ENCODE data around the gene SPTBN1. TPM values are rescaled to one million over a fixed set of nuclear protein-coding genes. Genes with fewer than 3 reads are reported as not detected.
A peak's percentile ranks its signal among the peaks of the same experiment; 100 is the strongest.

SPTBN1 gene
- total and polyA plus RNA-seq, 2 of the 4 experiments (the other 2 are of a cell fraction), result 49.1 to 241 TPM

GRCh38 chr2:54677476-54678265 lies 221.5 kb downstream of the SPTBN1 start:
- TF ChIP-seq MAZ (IDR thresholded peaks at IDR 0.05; ENCODE audit: borderline replicate concordance, low read depth, low read length), result no peak
- no peak for TF ChIP-seq CHD1 (IDR thresholded peaks at IDR 0.05; ENCODE audit: low read depth, low read length)
- H3K4me3 ChIP-seq (ENCODE audit: insufficient read depth, low read depth, low read length), result no peak overlapping the region
- H2BK15ac ChIP-seq (ENCODE audit: low read depth, low read length), result no peak overlapping the region; the same call in 2 of the 3 replicates
- no peaks in the 10 kb centered on the region; the same call in 1 of the 2 replicates for H3K27me3 ChIP-seq (ENCODE audit: control insufficient read depth, insufficient read depth, low read length)
- no peaks in the 10 kb centered on the region for H3K36me3 ChIP-seq (ENCODE audit: control insufficient read depth, insufficient read depth, low read length)
- WGBS, 2 experiments (ENCODE audit: extremely low coverage in 2 of 2, insufficient read length in 1 of 2), result 100% methylated on average over 2 of the region's 6 CpGs; no CpG with 5 or more reads in 1 of the 2 experiments
- no peak overlapping the region for H4K91ac ChIP-seq (ENCODE audit: insufficient read depth, low read depth, low read length)
- POLR2A ChIA-PET (ENCODE audit: unreplicated experiment), result no interaction called here
- H3K4me2 ChIP-seq (ENCODE audit: low read depth, low read length), result no peak overlapping the region
- no peak overlapping the region; the same call in 1 of the 2 replicates for H3K23ac ChIP-seq (ENCODE audit: low read depth, low read length)
- dilution Hi-C loops (cut with HindIII; ENCODE audit: low sequenced_read_pairs, unreplicated experiment), result no loop called here
- H2BK20ac ChIP-seq (ENCODE audit: low read depth, low read length), result no peak overlapping the region
- H2BK5ac ChIP-seq (ENCODE audit: low read depth, low read length, poor library complexity, severe bottlenecking), result no peak overlapping the region
- CTCF ChIA-PET, result interaction anchor here (1.7 kb wide), 1 partner anchor 12 kb away, joined by 7 read pairs; no protein-coding TSS in a partner anchor
- H4K20me1 ChIP-seq (ENCODE audit: insufficient read depth, low read length), result no peaks in the 10 kb centered on the region
- H3K18ac ChIP-seq (ENCODE audit: low read depth, low read length), result no peak overlapping the region
- H3K56ac ChIP-seq (ENCODE audit: extremely low read depth, insufficient read depth, low read length), result no peak overlapping the region
- H3K9me1 ChIP-seq (ENCODE audit: insufficient read depth, low read length), result peaks cover 8% of the 10 kb centered on the region; the same call in 1 of the 2 replicates
- intact Hi-C loops (cut with micrococcal nuclease), result no loop called here
- H4K5ac ChIP-seq (ENCODE audit: low read depth, low read length), result no peak overlapping the region
- peak; percentile 12 for DNase-seq
- H2AFZ ChIP-seq (replicated peaks; ENCODE audit: low read length, poor library complexity), result no peak overlapping the region
- no peak for ATAC-seq (ENCODE audit: low read depth)
- BruUV-seq (replicated peaks), result no TSS peak
- H3K14ac ChIP-seq (replicated peaks; ENCODE audit: low read depth, low read length), result no peak overlapping the region
- no peaks in the 10 kb centered on the region for H3K9me3 ChIP-seq (ENCODE audit: control insufficient read depth, insufficient read depth, low read length)
- no peak overlapping the region for H3K9ac ChIP-seq (ENCODE audit: low read depth, low read length)
- H2AK9ac ChIP-seq (replicated peaks; ENCODE audit: low read depth, low read length, poor library complexity), result no peak overlapping the region
- H3K79me1 ChIP-seq (ENCODE audit: low read depth in 1 of 2, low read length in 2 of 2), result no peaks in the 10 kb centered on the region
- in situ Hi-C loops (cut with MboI; ENCODE audit: low sequenced_read_pairs), result no loop called here
- H2BK120ac ChIP-seq (ENCODE audit: low read depth, low read length), result no peak overlapping the region
- H4K8ac ChIP-seq (ENCODE audit: low read depth in 2 of 2, low read length in 2 of 2), result no peak overlapping the region
- no peak overlapping the region for H2AK5ac ChIP-seq (ENCODE audit: low read depth, low read length)
- H3K27ac ChIP-seq (ENCODE audit: insufficient read depth, low read length), result no peak overlapping the region
- H3K4ac ChIP-seq (ENCODE audit: low read depth, low read length), result no peak overlapping the region
- peaks cover 7% of the 10 kb centered on the region for H3K4me1 ChIP-seq (ENCODE audit: control insufficient read depth, insufficient read depth, low read length)

Measured in IMR-90 (cell line).